HG03442 (cell line): ENCODE data around the gene CDC42BPB.
"Not testable (repeated sequence)": the region's sequence is repeated elsewhere in the genome, so short reads cannot be mapped to it uniquely, and the experiment has no call there.

Experiments used
- ATAC-seq: cut with Tn5 transposase; IDR thresholded peaks from one replicate; pipeline ENCODE4 v1.9.1; 2021; ENCODE audit warnings: mild to moderate bottlenecking, moderate library complexity; ENCODE audit not compliant: unreplicated experiment

Gene CDC42BPB

DNA sequence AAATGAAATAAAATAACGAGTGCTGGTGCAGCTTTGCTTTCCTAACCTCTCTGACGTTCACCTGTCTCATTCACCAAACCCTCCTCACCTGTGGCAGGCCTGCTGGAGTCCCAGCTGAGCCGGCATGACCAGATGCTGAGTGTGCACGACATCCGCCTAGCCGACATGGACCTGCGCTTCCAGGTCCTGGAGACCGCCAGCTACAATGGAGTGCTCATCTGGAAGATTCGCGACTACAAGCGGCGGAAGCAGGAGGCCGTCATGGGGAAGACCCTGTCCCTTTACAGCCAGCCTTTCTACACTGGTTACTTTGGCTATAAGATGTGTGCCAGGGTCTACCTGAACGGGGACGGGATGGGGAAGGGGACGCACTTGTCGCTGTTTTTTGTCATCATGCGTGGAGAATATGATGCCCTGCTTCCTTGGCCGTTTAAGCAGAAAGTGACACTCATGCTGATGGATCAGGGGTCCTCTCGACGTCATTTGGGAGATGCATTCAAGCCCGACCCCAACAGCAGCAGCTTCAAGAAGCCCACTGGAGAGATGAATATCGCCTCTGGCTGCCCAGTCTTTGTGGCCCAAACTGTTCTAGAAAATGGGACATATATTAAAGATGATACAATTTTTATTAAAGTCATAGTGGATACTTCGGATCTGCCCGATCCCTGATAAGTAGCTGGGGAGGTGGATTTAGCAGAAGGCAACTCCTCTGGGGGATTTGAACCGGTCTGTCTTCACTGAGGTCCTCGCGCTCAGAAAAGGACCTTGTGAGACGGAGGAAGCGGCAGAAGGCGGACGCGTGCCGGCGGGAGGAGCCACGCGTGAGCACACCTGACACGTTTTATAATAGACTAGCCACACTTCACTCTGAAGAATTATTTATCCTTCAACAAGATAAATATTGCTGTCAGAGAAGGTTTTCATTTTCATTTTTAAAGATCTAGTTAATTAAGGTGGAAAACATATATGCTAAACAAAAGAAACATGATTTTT lies 151.9 kb downstream of the CDC42BPB start:
- ATAC-seq: no peak

DNA sequence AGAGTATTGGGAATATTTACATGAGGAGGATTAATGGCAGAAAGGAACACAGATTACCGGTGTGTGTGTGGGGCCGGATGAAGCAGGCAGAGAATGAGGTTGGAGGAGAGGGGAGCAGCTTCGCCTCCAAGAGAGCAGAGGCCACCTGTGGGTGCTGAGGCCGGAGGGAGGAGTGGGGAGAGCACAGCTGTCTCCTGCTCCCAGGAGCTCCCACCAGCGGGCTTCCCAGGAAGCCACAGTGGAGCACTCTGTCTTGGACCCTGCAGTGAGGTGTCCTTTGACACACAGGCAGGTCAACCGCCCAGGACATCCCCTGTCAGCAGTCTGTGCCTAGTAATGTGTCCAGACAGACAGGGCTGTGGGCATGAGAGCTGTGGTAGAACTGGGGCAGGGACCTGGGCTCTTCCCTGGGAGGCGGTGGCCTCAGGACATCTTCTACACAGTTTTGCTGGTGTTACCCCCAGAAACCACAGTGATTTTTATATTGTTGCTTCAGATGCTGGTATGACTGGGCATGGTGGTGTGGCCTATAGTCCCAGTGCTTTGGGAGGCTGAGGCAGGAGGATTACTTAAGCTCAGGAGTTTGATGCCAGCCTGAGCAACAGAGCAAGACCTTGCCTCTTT lies 153.3 kb downstream of the CDC42BPB start:
- ATAC-seq: no peak

DNA sequence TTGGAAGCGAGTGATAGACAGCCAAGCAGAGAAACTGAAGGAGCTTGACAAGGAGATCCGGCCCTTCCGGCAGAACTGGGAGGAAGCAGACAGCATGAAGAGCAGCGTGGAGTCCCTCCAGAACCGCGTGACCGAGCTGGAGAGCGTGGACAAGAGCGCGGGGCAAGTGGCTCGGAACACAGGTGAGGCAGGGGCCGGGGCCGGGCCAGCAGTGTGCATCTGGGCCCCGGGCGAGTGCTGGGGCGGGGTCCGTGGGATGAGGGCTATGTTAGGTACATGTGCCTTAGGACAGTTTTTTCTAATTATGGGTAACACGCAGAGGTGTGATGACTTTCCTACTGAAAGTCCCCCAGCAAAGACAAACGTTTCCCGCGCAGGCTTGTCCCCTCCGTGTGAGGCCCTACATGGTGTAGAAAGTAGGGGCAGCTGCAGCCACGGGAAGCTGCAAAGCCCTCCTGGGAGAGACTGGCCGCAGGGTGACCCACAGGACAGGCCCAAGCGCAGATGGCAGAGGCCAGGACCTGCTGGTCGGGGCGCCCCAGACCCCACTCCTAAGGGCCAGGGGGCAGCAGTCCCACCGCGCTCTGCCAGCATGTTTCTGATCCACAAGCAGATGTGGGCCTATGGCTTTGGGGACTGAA lies 154.0 kb downstream of the CDC42BPB start:
- ATAC-seq: no peak

DNA sequence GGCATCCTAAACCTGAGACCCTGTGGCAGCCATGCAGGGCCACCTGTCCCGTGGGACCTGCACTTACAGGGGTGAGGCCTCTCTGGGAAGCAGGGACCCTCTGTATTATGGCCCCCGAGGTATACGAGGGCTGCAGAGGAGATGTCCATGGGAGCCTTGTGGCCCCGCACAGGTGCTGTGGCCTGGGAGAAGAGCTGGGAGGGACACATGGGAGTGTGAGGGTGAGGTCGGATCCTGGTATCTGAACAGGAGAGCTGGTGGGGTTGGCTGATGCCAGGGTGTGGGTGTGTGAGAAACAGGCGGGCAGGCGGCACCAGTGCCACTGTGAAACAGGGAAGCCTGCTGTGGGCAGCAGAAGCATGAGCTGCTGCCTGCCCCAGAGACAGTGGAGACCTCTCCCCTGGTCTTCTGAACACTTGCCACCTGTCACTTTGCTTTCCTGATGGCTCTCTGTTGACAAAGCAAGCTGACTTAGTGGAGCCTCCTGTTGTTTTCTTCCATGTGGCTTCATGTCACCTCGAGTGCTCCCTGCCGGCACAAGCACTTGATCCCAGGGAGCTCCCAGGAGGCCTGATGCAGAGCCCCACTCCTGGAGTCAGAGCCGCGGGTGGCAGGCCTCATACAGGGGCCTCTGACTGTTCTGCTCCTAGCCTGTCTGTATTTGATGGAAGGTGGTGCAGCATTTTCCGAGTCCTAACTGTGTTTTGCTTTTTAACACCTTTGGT lies 154.7 kb downstream of the CDC42BPB start:
- ATAC-seq: no peak

DNA sequence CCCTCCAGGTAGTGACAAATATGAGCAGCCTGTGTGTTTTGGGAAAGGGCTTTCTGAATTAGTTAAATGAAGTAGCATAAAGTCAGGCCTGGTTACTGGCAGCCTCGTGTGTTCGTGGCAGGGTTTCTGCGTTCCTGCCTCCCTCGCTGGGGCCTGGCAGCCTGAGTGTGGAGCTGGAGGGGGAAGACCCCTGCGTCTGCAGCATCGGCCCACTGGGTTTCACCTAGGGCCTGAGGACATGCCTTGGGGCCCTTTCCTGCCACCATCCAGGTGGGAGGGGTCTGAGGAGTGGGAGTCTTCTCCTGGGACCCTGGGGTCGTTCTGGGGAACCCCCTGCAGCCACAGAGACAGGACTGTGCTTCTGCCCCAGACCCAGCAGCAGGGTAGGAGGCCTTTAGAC lies 155.3 kb downstream of the CDC42BPB start:
- no peak for ATAC-seq

DNA sequence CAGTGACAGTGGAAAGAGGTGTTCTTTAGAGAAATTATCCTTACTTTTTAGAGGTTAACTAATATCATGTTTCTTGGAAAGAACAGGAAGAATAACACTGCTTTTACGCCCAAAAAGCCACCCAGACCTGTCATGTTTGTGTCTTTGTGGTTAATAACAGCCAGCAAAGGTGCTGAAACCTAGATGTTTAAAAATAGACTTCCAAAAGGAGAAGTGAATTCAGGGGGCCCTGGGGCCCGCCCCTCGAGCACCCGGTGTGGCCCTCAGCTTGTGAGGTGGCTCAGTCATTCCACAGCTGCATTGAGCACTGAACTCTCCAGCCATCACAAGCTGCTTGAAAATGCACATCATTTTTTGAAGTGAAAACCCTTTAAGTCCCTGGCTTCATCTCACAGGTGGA lies 155.7 kb downstream of the CDC42BPB start:
- ATAC-seq: peak; percentile 81

DNA sequence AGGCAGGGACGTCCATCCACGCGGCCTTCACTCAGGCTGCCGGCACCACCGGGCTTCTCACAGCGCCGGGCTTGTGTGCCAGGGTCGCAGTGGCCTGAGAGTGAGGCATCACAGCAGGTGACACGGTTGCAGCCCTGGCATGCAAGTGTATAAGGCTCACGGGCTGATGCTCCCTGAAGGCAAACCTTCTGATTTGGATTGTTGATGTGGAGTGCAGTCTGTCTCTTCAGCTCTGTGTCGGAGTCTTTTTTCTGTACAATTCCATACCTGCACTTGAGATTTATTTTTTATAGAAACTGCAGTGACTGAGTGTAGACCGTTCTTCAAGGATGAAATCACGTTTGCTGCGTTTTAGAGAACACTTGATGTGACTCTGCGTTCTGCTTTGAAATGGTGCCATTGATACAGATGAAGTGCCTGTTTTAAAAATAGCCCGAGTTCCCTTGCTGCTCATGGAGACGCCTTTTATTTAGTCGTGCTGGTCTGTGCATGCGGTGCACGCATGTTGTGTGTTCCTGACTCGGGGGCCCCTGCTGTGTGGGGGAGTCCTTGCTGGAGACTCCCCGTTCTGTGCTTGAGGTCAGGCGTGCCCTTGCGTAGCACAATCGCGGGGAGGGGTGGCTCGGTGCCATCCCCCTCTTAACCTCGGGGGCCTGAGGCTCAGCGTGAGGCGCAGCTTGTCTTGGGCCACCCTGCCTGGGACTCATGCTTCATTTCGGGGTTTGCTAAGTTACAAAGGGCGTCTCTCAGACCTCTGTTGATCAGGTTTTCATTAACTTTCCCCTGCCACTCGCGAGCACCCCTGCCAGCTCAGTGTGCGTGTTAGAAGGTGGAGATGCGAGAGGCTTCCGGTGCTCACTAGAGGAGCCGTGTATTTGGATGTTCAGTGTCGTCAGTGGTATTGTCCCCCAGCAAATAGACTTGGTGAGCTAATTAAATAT lies 156.4 kb downstream of the CDC42BPB start:
- peak; percentile 36 for ATAC-seq

DNA sequence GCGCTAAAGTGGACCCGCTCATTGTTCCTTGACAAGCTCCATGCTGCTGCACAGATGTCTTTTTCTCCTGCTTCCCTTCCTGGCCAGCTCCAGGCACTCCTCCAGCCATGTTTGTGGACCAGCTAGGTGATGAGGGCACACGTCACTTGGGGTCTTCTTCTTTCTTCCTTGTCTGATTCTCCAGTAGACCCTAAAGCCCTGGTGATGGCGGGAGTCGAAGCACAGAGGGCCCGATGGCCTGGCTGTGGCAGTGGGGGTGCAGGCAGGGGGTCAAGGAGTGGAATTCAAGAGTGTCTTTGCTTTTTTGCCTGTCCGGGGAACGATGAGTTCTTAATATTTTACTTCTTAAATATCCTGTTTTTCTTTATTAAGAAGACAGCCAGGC lies 157.8 kb downstream of the CDC42BPB start:
- no peak for ATAC-seq

DNA sequence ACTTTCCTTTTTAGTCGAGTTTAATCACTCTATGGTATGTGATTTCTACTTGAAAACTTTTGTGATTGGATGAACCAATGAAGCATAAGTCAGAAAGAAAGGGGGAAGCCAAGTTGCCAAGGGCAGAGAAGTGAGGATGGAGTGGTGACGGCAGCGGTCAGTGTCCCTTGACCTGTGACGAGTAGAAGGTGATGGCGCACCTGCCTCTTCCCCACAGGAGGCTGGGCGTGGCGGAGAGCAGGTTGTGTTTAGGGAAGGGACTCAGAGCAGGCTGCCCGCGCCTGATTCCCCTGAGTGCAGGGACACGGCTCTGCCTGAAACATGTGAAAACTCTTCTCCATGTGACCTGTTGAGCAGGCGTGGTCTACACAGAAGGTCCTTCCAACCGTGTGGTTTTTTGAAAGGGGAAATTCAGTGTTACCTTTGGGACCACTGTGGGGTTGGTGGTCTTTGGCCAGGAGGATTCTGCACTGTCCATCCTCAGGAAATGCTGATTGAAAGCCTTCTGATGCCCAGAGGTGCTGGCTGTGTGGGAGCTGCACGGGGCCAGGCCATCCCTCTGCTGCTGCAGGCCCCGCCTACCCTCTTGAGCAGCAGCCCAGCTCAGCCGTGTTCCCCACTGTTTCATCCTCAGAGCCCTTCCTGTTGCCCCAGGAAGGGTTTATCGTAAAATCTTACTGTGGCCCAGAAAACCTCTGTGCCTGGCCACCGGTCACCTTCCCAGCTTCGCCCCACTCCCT lies 158.4 kb downstream of the CDC42BPB start:
- ATAC-seq: no peak

DNA sequence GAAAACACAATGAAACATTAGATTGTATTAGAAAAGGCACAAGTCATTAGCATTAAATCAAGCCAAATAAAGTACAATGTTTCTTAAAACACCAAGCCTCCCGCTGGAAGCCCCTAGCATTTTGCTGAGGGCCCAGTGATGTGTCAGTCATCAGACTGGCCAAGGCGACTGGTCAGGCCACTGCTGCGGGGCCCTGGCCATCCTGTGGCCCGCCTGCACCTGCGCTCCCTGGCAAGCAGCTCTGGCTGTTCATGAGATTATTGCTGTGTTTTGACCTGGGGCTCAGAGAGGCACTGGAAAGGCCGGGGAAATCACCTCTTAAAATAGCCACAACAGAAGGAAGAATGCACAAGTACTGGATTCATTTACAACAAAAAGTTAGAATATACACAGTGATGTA lies 159.1 kb downstream of the CDC42BPB start:
- ATAC-seq: no peak

DNA sequence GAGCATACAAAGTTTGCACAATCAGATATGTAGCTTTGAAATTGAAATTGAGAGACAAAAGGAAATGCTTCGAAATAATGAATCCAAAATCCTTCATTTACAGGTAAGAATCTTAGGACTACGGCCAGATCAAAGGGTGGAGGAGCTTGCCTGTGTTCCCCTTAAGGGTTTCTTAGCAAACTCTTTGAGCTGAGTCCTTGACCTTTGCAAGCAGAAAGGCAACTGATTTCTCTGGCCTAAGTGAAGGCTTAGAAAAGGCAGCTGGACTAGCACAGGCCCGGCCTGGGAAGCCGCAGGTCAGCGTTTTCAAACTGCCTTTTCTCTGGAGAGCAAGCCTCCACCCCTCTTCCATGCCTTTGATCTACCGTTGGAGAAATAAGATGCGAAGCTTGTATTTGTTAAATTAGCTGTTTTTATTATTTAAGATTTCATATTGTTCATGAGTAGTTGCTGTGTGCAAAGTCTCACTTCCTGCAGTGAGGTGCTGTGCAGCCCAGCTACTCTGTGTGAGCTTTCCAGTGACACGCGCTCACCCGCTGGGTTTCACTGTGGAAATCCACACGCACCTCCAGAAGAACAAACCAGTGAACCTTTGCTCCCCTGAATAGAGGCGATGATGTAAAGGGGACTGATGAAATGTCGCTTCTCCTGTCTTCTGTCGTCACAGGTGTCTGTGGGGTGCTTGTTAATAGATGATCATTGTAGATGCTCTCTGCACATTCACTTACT lies 159.9 kb downstream of the CDC42BPB start:
- ATAC-seq: no peak

DNA sequence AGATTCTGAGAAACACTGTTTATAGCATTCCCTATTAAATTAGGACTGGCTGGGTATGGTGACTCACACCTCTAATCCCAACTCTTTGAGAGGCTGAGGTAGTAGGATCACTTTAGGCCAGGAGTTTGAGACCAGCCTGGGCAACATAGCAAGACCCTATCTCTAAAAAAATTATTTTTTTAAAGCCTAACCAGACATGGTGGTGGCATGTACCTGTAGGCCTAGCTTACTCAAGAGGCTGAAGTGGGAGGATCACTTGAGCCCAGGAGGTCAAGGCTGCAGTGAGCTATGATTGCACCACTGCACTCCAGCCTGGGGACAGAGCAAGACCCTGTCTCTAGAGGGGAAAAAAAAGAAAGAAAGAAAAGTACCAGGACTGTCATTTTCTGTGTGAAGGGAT lies 160.6 kb downstream of the CDC42BPB start:
- not testable (repeated sequence) for ATAC-seq

DNA sequence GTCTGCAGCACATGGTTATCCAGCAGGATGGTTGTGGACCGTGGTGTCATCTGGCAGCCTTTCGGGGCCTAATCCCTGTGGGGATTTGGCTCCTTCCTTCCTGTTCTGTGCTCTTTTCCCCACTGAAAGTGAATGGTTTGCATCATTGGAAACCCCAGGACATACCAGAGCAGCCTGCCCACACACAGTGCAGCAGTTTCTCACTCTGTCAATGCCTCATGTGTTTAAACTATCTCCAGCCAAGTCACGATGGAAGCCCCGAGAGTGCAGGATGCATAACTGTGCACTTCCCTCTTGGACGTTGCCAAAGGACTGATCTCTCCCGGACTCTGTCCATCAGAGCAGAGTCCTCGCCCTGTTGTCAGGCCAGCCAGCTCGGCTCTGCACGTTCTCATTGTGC lies 163.9 kb downstream of the CDC42BPB start:
- ATAC-seq: no peak

DNA sequence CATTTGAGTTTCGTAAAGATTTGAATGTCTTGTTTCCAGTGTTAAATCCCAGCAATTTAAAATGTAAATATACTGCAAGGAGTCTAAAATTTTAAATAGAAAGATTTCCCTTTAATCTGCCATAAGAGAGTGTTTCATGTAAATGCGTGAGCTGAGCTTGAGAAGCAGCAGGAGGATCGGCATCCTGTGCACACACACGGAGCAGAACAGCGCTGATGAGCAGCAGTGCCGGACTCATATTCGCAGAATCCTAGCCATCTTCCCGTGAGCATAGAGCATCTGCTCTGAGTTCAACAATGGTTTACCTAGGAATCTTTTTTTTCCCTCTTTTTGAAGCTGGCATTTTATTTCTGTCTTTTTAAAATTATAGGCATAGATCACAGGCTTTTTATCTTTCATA lies 164.7 kb downstream of the CDC42BPB start:
- no peak for ATAC-seq

DNA sequence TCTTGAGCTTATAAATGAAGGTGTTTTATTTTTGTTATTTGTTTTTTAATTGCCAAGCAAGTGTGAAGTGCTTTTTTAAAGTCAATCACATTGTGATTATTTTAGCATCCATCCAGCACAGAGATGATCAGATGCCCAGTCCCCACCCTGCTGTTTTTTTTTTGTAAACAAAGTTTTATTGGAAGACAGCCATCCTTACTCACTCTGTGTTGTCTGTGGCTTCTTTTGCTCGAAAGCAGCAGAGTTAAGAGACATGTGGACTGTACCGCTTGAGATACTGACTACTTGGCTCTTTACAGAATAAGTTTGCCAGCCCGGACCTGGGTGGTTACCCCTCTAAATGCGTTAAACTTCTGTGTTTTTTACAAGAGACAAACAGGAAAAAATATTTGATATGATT lies 165.8 kb downstream of the CDC42BPB start:
- ATAC-seq: no peak

DNA sequence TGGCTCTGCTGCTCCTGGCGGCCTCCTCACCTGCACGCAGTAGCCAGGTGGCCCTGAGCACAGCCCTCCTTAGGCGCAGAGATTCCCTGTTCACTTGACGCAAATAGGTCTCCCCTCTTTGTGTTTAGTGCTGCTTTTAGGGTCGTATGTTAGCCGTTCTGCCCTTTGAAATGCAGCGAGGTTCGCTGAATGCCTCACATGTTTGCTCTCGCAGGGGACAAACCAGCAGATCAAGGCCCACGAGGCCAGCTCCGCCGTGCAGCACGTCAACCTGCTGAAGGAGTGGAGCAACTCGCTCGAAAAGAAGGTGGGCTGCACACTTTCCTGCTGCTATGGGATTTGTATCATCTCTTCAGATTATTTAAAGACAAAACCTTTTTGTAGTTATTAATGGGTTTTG lies 166.2 kb downstream of the CDC42BPB start:
- ATAC-seq: no peak

DNA sequence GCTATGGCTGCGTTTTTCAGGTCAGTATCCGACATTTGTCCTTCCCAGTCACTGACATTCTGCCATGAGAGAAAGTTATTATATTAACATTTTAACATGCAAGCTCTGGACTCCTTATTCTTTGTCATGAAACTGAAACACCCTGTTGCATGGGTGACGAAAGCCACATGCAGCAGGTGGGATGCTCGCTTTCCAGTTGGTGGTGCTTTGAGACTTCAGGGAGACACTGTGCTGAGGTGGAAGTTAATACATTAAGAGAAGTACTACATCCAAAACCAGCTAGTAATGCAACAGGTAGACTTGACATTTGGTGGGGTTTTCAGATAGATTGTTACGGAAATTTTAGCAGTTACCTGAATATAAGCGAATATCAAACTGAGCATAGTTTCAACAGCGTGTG lies 167.7 kb downstream of the CDC42BPB start:
- no peak for ATAC-seq

DNA sequence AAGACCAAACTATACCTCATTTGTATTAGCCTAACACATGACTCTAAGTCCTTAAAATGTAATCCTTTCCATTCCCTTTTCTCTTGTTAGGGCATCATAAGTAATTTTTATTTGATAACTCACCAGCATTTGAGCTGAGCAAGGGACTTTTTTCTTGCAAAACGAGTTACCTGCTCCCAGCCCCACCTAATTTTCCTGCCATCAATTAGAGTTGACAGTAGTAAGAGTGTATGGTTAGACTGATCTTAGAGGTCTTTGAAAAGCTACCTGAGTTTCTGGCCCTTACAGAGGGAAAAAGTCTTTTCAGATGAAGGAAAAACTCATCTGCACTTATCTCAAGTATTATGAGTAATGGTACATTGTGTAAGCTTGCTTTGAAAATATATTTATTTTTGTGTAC lies 168.6 kb downstream of the CDC42BPB start:
- no peak for ATAC-seq
